PC-3 (cell line): Measurements from ENCODE around the gene MYH14.

Experiments
- CTCF ChIP-seq: fragments of 300-600 bp; sonication (generic); conservative IDR thresholded peaks from 2 replicates; pipeline ENCODE4 v1.5.1; 2017; ENCODE audit warnings: antibody characterized with exemption, low read depth, mild to moderate bottlenecking, low read length
- EZH2 ChIP-seq: fragments of 300-600 bp; sonication (generic); IDR thresholded peaks from one replicate; pipeline ENCODE4 v1.6.1; 2017; ENCODE audit warnings: antibody characterized with exemption, mild to moderate bottlenecking, low read length; ENCODE audit not compliant: unreplicated experiment

DNA sequence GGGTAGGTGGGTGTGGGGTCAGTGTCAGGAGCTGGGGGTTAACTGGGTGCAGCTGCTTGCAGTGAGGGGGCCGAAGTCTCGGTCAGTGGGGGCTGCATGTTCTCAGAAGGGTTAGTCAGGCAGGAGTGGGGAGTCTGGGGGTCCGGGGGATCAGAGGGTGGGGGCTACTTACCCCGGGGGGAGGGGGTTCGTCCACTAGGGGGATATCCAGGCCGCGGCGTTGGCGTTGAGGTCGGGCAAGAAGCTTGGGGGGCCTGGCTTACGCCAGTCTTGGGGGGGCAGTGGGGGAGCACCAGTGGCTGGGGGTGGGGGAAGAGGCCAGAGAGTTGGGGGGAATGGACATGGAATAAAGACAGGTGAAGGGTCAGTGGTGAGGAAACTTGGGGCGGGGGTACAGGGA lies 116.6 kb downstream of the MYH14 start:
- TF ChIP-seq CTCF (no peak), EZH2 (no peak)
